Mucosa of rectum (tissue), 2 donors: ENCODE data around the gene NLGN4X.

Experiments
- H3K27ac ChIP-seq, 2 donors: one replicate each; pipeline ENCODE4 v1.7.0; 2013; ENCODE audit warnings: inconsistent platforms in 2 of 2, low read depth in 2 of 2, low read length in 2 of 2
- H3K27me3 ChIP-seq, 2 donors: one replicate each; pipeline ENCODE4 v1.7.0; 2013; ENCODE audit warnings: low read length in 2 of 2; ENCODE audit not compliant: control insufficient read depth in 2 of 2, insufficient read depth in 2 of 2
- H3K36me3 ChIP-seq, 2 donors: one replicate each; pipeline ENCODE4 v1.7.0; 2013; ENCODE audit warnings: low read length in 2 of 2; ENCODE audit not compliant: control insufficient read depth in 2 of 2, insufficient read depth in 2 of 2
- H3K4me1 ChIP-seq, 2 donors: one replicate each; pipeline ENCODE4 v1.7.0; 2013; ENCODE audit warnings: low read length in 2 of 2, mild to moderate bottlenecking in 1 of 2; ENCODE audit not compliant: control insufficient read depth in 2 of 2, insufficient read depth in 2 of 2
- H3K4me3 ChIP-seq, 2 donors: one replicate each; pipeline ENCODE4 v1.7.0; 2013; ENCODE audit warnings: low read length in 2 of 2
- H3K9ac ChIP-seq, 2 donors: one replicate each; pipeline ENCODE4 v1.7.0; 2013; ENCODE audit warnings: low read length in 2 of 2, low read depth in 1 of 2, mild to moderate bottlenecking in 1 of 2
- H3K9me3 ChIP-seq, 2 donors: one replicate each; pipeline ENCODE4 v1.7.0; 2013; ENCODE audit warnings: low read length in 2 of 2; ENCODE audit not compliant: control insufficient read depth in 2 of 2
- donor health status: healthy.
- donor health status: Normal muscosa, but diverticular disease.

The NLGN4X gene

DNA sequence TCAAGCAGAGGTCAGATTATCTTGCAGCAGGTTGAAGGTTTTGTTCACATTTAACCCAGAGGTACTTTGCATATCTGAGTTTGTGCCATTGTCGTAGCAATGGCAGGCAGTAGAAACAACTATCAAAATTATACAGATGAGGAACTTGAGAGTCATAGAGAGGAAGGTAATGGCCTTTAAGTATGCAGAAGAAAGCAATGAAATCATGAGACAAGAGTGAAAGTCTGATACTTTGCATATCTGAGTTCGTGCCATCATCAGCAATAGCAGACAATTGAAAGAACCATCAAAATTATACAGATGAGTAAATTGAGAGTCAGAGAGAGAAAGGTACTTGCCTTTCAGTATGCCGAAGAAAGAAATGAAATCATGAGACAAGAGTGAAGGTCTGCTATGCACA, 154.1 kb downstream of the NLGN4X start:
- Histone ChIP-seq H3K27ac (no peak overlapping the region), H3K9me3 (no peaks in the 10 kb centered on the region), H3K36me3 (no peaks in the 10 kb centered on the region), H3K27me3 (no peaks in the 10 kb centered on the region), H3K4me1 (no peaks in the 10 kb centered on the region), H3K9ac (no peak overlapping the region), H3K4me3 (no peak overlapping the region)

DNA sequence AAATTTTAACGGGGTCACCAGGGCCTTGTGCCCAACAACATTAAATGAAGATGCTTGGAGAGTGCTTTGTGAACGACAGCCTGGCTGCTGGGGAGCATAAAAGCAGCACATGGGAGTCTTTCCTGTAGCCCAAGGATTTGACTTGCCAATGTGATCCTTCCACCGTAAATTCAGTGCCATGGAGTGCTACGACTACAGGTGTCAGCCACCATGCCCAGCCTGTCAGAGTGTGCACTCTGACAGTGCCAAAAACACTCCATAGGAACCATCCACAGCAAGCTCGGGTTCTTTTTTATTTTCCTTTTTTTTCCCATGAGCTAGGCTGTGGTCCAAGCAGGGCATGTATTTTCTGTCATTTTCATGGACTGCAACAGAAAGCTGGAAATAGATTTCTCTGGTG, 156.9 kb downstream of the NLGN4X start:
- no peaks in the 10 kb centered on the region for H3K9me3 ChIP-seq
- no peaks in the 10 kb centered on the region for H3K36me3 ChIP-seq
- no peaks in the 10 kb centered on the region for H3K4me1 ChIP-seq
- no peak overlapping the region for H3K4me3 ChIP-seq
- H3K9ac ChIP-seq = no peak overlapping the region
- no peak overlapping the region for H3K27ac ChIP-seq
- H3K27me3 ChIP-seq = no peaks in the 10 kb centered on the region

DNA sequence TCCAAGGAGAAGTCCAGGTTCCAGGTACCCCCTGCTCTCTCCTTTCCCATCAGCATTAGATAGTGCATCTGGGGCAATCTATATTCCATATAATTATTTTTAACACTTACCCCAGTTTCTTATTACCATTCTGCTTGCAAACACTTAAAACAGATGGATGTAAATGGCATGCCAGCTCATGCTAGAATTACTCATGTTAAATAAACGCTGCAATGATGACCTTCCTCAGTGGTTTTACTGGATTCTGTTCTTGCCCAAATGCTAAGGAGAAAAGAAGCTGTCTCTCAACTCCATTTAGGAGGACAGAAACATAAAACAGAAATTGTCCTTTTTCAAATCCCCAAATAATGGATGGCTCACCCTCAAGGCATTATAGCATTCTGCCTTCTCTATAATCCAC, 161.1 kb downstream of the NLGN4X start:
- H3K9me3 ChIP-seq = no peaks in the 10 kb centered on the region
- H3K27ac ChIP-seq = no peak overlapping the region
- H3K4me1 ChIP-seq = no peaks in the 10 kb centered on the region

DNA sequence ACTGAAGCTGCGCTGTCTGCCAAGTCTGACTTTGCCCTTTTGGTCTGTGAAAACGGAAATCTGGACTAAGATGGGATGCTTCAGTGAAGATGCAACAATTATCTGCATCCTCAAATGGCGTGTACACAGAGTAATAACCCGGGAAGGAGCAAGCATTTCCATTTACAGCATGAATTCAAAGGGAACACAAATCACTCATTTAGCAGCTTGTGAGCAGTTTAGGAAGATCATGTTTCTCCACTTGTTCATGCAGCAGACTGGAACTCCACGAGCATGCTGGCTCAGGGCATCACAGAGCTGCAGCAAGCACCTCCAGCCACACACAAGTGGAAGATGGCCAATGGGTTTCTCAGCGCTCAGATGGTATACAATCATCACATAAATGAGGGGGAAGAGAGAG, 175.5 kb downstream of the NLGN4X start:
- Histone ChIP-seq H3K27ac (no peak overlapping the region), H3K9me3 (no peaks in the 10 kb centered on the region), H3K4me3 (no peak overlapping the region), H3K36me3 (no peaks in the 10 kb centered on the region), H3K9ac (no peak overlapping the region), H3K27me3 (no peaks in the 10 kb centered on the region), H3K4me1 (no peaks in the 10 kb centered on the region)

More for the DNA sequence above, 161.1 kb downstream of the NLGN4X start:
- Histone ChIP-seq H3K36me3 (no peaks in the 10 kb centered on the region), H3K4me3 (no peak overlapping the region), H3K27me3 (no peaks in the 10 kb centered on the region), H3K9ac (no peak overlapping the region)

DNA sequence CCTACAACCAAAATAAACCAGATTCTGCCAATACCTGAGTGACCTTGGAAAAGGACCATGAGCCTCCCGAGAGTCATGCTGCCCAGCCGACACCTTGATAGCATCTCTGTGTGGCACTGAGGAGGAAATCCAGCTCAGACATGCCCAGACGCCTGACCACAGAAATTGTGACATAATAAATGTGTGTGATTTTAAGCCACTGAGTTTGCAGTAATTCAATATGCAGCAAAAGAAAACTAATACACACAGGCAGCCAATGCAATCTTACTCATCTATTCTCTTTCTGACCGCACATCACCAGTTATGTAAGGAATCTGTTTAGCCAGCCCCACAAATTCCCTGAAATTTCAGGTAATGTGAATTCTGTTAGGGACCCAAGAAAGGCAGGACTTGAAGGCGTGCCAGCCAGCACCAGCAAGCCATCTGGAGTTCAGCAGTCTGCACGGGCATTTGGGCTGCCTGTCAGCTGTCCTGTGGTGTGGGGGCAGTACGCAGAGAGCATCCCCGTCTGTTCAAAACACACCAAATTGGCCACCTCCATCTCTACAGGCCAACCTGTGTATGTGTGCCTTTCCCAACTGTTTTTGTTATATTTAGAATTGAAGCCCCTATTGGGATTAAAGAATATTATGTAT, 176.4 kb downstream of the NLGN4X start:
- H3K9ac ChIP-seq = no peak overlapping the region
- H3K27me3 ChIP-seq = no peaks in the 10 kb centered on the region
- H3K9me3 ChIP-seq = no peaks in the 10 kb centered on the region
- no peaks in the 10 kb centered on the region for H3K4me1 ChIP-seq
- H3K27ac ChIP-seq = no peak overlapping the region
- no peaks in the 10 kb centered on the region for H3K36me3 ChIP-seq
- no peak overlapping the region for H3K4me3 ChIP-seq

DNA sequence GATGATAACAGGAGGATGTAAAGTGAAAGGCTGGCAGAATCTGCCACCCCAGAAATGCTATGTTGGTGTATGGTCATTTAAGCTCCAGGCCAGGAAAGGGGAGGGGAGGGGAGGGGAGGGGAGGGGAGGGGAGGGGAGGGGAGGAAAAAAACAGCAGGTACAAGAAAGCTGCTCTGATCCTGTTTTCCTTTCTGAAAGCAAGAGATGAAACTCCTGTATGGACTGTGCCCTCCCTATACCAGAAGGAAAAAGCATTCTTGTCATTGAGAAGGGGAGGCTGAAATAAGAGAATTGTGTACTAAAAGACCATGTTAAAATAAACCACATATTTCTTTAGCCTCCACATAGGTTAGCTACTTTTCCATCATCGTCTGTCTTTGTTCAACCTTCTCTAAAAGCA, 179.5 kb downstream of the NLGN4X start:
- Histone ChIP-seq H3K4me3 (no peak overlapping the region), H3K27me3 (no peaks in the 10 kb centered on the region)

DNA sequence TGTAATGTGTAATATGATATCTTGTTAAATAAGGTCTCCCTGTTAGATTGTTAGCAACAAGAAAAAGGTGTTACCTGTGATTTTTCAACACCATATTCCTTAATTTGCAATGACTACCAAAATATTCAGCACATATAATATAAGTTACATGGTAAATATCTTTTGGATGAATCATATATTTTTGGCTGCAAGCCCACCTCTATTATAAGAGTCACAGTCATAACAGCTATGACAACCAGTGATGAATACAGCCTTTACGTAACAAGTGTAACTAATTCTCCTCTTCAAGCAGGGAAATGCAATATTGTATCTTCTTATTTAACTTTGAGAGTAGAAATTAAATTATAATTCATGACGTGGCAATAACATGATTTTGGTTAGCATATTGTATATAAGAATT, 187.0 kb downstream of the NLGN4X start:
- Histone ChIP-seq H3K9me3 (peaks cover 0 to 3% of the 10 kb centered on the region in 2 donors), H3K27ac (no peak overlapping the region), H3K9ac (no peak overlapping the region), H3K4me3 (no peak overlapping the region), H3K27me3 (no peaks in the 10 kb centered on the region), H3K4me1 (no peaks in the 10 kb centered on the region), H3K36me3 (no peaks in the 10 kb centered on the region)

More for the DNA sequence above, 179.5 kb downstream of the NLGN4X start:
- H3K9ac ChIP-seq = no peak overlapping the region
- H3K36me3 ChIP-seq = no peaks in the 10 kb centered on the region
- no peaks in the 10 kb centered on the region for H3K4me1 ChIP-seq
- H3K9me3 ChIP-seq = no peaks in the 10 kb centered on the region
- H3K27ac ChIP-seq = no peak overlapping the region

DNA sequence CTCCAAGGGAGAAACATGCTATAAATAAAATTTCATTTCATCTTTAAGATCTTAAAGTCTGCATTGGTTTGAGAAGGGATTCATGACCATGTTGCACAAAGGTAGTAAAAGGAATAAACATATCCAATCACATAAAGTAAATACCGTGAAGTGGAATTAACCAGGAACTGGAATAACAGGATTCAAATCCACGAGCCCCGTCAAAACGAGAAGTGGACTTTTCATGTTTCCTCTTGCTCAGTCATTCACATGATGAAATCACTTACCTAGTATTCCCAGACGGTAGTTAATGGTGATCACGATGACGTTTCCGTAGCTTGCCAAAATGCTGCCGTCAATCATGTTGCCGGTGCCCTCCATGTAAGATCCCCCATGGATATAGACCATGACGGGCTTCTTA, 199.7 kb downstream of the NLGN4X start:
- Histone ChIP-seq H3K4me3 (no peak overlapping the region), H3K27ac (no peak overlapping the region), H3K9me3 (no peaks in the 10 kb centered on the region), H3K36me3 (no peaks in the 10 kb centered on the region), H3K4me1 (no peaks in the 10 kb centered on the region), H3K27me3 (no peaks in the 10 kb centered on the region), H3K9ac (no peak overlapping the region)

DNA sequence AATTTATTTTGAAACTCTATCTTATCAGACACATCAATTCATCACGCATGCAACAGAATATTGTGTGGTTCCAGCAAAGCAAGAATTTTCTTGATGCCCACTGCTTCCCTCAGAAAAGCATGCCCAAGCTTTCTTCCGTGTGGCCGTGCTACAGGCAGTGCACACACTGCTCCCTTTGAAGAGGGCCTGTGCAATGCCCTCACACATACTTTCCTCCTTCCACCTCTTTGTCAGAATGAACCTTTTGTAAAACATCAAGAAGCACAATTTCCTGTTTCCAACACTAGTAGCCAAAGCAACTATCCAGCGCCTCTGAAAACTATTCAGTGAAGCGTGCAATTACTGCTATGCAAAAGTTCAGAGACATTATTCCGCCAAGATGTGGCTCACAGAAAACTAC, 201.7 kb downstream of the NLGN4X start:
- Histone ChIP-seq H3K9ac (no peak overlapping the region), H3K9me3 (no peaks in the 10 kb centered on the region), H3K4me1 (no peaks in the 10 kb centered on the region), H3K36me3 (no peaks in the 10 kb centered on the region), H3K27ac (no peak overlapping the region), H3K4me3 (no peak overlapping the region), H3K27me3 (no peaks in the 10 kb centered on the region)

DNA sequence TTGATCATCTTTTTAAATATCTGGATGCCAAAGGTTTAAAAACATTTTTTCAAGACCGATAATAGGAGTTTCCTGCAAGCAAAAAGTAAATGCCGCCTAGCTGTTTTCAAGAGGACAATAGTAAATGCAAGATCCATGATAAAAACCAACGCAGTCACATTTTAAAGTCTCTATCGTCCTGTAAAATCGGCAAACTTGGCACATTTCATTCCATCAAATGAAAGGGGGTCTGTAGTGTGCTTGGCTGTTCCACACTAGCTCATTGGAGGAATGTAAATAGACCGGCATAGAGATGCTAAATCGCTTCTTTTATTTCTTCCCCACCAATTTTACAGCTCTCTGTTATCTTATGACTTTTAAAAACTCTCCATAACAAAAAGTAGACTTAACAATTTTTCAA, 202.2 kb downstream of the NLGN4X start:
- no peak overlapping the region for H3K4me3 ChIP-seq
- H3K27me3 ChIP-seq = no peaks in the 10 kb centered on the region
- no peaks in the 10 kb centered on the region for H3K36me3 ChIP-seq
- H3K9me3 ChIP-seq = no peaks in the 10 kb centered on the region
- H3K4me1 ChIP-seq = no peaks in the 10 kb centered on the region
- H3K9ac ChIP-seq = no peak overlapping the region
- no peak overlapping the region for H3K27ac ChIP-seq

DNA sequence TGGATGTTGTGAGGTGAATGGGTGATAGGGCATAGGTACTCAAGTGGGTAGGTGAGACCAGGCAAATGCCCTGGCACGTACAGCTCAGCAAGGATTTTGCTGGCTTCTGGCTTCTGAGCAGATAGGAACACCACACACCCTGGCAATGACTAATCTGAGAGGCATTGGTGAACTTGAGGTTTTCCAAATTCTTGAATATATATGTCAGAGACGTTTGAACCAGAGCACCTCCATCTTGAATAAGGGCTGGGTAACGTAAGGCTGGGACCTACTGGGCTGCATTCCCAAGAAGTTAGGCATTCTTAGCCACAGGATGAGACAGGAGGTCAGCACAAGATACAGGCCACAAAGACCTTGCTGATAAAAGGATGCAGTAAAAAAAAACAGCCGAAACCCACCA, 204.5 kb downstream of the NLGN4X start:
- Histone ChIP-seq H3K9ac (no peak overlapping the region), H3K4me3 (no peak overlapping the region), H3K27ac (no peak overlapping the region), H3K27me3 (no peaks in the 10 kb centered on the region), H3K36me3 (no peaks in the 10 kb centered on the region), H3K9me3 (no peaks in the 10 kb centered on the region), H3K4me1 (no peaks in the 10 kb centered on the region)
